HG02610 (cell line): Measurements from ENCODE around the gene AGBL1.

Source experiments
- ATAC-seq: cut with Tn5 transposase; IDR thresholded peaks from one replicate; pipeline ENCODE4 v1.9.1; 2021; ENCODE audit warnings: mild to moderate bottlenecking, moderate library complexity; ENCODE audit not compliant: unreplicated experiment

AGBL1 gene

DNA sequence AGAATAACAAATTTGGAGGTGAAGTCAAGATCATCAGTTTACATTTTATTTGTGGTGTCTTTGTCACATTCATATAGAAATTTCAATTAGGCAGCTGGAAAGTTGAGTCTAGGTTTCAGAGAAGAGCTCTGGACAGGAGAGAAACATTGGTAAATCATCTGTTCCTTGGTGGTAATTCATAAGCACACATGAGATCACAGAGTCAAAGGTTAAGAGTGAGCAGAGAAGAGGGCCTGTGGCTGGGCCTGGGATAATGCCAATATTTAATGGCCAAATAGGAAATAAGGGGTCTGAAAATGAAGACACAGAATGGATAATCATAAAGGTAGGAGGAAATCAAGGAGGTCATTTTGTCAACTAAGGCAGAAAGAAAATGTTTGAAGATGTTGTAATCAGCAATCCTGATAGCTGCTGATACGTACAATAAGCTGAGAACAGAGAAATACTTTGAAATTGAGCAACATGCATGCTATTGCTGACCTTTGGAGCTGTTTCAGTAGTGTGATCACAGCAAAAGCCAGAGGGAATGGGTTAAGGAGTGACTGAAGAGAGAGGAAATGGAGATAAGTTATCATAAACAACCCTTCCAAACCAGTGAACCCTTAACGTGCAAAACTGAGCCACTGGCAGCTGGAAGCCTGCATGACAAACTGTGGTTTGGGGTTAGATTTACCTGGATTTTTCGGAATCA is 692.8 kb downstream of the AGBL1 start:
- ATAC-seq: no peak

DNA sequence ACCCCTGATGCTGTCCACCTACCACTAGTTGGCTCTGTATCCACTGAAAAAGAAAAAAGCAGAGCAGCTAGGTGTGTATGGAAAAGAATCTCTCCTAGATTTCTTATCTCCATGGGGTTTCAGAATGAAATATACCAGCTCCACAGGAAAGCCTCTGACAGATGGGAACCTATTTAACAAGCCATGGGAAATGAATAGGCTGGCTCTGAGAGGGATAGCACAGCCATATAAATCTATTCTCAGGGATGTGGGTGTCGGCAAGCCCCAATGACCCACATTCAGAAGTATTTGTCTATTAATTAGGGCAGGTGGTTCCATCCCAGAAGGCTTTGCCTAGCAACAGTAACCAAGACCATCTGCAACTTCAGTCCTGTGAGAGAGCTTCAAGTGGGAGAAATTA is 694.1 kb downstream of the AGBL1 start:
- no peak for ATAC-seq

DNA sequence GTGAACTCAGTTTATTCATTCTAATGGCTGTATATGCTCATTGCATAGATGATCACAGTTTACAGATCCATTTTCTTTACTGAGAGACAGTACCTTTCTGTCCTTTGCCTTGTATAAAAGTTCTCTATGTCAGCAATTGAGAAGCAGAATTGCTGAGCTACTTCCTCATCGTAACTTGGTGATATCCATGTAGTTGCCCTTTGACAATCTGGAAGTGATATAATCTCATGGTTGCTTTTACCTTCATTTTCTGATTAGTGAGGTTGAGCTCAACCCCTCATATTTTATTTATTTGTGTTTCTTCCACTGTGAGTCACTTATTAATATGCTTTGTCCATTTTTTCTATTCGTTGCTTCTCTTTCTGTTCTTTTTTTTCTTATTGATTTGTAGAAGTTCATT is 696.5 kb downstream of the AGBL1 start:
- no peak for ATAC-seq

DNA sequence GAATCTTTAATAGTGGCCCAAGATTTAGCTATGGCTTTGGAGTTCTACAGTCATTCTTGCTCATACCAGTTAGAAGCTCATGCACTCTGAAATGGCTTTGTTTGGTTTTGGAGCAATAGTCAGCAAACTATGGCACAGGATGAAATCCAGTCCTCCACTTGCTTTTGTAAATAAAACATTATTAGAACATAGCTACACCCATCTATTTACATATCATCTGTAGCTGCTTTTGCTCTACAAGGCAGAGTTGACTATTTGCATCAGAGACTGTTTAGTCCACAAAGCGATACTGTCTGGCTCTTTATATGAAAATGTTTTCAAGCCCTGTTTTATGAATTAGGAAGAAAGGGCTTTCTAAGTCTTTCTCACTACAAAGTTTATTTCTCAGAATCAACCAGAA is 716.9 kb downstream of the AGBL1 start:
- ATAC-seq: no peak

DNA sequence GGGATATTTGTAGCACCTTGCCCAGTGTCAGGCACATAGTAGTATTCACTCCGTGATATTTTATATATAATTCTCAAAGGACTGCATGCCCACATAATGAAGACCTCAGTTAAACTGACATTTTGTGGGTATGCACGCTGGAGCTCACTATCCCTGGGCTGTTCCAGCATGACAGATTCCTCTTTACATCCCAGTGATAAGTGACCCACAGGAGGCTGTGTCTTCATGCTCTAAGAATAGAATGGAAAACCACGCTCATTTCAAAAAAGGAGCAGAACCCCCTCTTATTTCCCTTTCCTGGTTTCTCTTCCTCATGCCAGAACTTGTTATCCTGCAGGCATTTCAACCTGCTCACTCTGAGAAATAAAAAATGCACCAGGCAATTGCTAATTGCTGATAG is 717.5 kb downstream of the AGBL1 start:
- no peak for ATAC-seq

DNA sequence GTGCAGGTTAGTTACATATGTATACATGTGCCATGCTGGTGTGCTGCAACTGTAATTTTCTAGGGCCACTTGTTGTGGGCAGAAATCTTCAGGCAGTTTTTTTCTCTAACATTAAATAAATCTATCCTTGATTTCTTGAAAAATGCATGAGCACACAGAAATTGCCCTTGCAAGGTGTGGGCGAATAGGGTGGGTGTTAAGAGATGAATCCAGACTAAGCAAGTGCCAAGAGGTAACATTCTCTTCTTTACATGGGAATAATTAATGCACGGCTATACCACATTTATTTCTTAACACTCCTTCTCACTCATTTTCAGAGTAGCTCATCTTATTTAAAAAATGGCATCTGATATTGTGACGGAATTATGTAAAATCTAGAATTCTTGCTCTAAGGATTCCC is 719.6 kb downstream of the AGBL1 start:
- no peak for ATAC-seq

DNA sequence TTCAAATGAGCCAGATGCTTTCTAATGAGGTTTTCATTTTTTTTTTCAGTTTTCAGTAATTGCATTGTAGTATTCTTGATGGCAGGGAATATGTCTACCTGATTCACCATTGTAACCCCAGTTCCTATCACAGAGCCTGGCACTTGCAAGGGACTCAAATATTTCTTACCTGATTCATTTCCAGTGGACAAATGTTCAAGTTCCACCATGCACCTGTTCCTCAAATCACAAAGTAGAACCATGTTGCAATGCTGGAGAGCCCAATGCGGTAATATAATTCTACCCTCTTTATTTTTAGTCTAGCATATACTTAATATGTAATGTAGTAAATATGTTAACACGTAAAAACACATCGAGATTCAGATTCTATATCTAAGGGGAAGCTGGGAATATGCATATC is 722.6 kb downstream of the AGBL1 start:
- no peak for ATAC-seq

DNA sequence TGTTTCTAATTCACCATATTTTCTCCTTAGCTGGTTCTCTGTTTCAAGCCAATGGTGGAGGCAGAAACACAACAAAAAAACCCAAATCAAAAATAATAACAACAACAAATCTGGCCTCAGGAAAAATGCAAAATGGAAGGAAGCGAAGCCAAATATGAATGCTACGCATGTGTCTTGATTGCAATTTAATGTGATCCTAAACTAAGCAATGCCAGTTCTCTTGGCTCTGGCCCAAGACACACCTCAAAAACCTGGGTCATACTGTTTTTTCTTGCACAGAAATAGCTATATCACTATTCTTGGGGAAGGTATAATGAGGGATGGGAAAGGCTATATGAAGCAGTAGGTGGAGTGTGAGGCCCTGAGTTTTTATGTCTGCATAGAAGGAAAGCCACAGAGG is 724.7 kb downstream of the AGBL1 start:
- ATAC-seq: no peak

DNA sequence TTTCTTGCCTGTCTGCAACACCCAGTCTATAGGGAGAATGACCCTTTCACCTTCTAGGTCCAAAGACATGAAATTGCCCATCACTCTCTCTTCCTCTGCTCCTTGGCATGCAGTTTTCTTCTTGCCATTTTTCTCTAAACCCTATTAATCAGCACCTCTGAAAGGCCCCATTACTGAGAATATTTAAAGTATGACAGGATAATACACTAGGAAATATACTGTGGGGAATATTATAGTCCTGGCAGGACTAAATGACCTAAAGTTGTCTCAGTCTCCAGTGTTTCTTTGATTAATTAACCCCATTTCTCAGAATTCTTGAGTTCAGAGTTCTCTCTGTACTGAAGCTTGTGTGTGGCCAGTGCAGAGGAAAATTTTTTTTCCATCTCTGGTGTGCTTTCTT is 730.7 kb downstream of the AGBL1 start:
- ATAC-seq: no peak

DNA sequence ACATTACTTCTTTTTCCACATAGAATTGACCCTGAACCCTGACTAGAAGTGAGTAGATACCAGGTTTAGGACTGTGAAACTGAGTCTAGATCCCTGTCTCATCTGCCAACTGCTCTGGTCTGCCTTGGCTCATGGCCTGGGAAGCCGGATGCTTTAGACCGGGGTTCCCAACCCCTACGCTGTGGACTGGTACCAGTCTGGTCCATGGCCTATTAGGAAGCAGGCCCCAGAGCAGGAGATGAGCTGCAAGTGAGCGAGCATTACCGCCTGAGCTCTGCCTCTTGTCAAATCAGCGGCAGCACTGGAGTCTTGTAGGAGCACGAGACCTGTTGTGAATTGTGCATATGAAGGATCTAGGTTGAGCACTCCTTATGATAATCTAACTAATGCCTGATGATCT is 734.2 kb downstream of the AGBL1 start:
- no peak for ATAC-seq

DNA sequence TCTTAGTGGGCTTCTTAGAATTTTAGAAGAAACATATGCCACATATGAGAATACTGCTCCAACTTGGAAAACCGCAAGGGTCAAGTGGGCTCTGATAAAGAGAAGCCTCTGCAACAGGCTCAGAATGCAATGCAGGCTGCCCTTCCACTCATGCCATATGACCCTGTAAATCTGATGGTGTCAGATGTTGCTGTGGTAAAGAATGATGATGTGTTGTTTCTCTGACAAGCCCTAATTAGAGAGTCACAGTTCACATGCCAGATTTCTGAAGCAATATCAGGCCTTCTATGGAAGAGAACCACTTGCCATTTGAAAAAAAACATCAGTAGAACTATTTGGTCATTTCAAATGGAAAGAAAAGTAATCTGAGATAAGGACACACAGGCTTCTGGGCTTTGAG is 749.6 kb downstream of the AGBL1 start:
- ATAC-seq: no peak

DNA sequence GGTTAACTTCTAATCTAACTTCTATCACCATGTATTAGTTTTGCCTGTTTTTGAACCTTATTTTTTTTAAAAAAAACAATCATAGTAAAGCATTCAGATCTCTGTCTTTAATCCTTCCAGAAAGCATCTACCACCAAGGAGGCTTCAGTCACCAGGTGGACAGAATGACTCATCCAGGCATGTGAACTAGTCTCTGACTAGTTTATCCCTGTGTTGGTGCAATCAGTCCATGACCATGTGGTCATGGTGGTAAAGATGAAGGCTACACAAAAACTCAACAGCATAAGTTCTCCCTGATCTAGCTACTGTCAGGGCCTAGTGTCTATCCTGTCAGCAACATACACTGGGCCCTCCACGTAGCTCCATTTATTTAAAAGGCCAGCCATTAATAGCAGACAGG is 750.6 kb downstream of the AGBL1 start:
- ATAC-seq: no peak

DNA sequence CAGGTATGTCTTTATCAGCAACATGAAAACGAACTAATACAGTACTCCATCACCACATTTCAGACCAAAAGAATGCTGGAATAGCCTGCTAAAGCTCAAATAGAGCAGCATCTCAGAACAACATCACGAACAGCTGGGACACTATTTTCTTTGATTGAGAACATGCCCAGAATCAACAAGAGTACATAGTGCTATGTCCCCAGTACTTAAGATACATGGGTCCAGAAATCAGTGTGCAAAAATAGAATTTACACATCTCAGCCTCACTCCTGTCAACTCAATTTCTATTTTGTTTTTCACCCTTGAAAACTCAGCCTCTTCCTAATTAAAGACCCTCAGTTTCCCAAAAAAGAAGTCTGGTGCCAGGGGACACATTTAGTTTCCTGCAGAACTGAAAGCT is 753.9 kb downstream of the AGBL1 start:
- no peak for ATAC-seq

DNA sequence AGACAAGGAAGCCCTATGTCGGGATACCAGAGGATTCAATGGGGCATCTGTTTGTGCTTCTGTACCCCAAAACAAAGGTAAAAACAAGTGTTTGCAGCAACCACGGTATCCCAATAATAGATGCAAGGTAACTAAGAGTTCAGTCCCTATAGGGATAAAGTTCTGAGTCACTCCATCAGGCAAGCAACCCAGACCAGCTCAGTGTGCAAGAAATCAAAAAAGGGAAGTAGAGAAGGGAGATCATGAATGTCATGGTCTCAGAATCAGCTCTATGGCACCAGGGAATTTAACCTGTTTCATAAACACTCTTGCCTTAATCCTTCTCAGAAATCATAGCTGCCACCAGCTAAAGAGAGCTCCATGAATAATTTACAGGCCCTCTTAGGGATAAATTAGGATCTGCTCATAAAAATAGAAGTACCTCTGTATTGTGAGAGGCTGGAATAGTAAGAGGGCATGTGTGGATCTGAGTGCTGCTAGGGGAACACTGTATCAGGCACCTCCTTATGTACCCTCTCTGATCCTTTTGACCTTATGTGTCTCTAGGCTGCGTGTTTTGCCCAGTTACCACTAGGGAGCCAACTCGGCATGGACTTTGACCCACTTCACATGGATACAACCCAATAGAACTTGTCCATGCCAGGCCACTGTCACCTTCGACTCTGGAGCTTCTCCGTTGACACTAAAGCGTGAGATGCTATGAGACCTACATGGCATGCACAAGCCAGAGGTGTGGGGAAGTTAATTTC is 754.6 kb downstream of the AGBL1 start:
- ATAC-seq: no peak

DNA sequence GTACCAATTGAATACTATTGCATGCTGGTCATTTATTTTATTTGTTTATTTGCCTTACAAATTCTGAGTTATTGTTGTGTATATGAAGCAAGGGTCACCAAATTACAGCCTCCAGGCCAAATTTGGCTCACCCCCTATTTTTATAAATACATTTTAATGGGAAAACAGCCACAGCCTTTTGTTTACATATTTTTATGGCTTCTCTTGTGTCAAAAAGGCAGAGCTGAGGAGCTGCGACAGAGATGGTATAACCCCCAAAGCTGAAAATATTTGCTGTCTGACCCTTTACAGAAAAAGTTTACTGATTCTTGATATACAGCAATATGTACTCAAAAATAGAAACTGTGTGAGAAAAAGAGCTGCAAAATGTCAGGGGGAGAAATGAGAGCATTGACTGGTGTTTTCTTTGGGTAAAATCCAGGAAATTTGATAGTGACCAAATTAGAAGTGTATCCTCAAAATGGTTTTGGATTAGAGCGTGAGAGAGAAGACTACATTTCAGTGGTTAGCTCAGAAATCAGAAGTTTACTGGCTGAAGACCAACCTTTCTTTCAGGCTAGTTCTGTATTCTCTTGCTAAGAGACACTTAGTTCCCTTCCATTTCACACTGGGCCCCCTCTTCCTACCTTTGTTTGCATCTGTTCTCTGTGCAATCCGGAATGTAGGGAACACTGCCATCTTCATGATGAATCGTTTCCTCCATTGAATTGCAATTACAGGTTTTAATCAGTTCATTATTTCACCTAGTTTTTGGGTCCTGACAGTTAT is 757.8 kb downstream of the AGBL1 start:
- no peak for ATAC-seq

DNA sequence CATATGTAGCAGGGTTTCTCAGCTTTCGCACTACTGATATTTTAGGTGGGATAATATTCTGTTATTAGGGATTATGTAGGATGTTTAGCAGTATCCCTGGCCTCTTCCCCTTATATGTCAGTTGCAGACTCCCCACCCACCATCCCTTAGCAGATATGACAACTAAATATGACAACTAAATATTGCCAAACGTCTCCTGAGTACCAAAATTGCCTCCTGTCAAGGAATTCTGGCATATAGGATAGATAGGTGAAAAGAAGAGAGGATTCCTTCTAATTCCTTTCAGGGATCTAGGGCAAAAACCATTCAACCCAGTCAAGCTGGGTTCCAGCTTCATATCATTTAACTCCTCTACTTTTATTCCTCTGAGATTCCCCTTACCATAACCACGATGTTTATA is 759.8 kb downstream of the AGBL1 start:
- no peak for ATAC-seq

DNA sequence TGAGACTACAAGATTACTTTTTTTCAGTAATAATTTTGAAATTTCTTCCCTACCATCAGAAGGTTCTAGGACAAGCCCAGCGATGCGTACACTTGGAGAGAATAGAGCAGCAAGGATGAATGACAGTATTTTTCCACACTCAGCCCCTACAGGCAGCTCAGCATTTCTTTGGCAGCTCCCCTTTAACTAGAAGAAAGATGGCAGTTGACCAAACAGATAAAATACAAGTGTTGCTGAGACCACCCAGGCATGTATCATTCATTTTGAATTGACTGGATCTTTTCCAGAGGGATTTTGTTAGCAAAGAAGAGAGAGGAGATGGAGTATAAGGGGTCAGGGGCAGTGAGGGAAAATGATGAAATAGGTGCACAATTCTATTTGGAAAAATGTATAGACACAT is 761.3 kb downstream of the AGBL1 start:
- ATAC-seq: no peak

DNA sequence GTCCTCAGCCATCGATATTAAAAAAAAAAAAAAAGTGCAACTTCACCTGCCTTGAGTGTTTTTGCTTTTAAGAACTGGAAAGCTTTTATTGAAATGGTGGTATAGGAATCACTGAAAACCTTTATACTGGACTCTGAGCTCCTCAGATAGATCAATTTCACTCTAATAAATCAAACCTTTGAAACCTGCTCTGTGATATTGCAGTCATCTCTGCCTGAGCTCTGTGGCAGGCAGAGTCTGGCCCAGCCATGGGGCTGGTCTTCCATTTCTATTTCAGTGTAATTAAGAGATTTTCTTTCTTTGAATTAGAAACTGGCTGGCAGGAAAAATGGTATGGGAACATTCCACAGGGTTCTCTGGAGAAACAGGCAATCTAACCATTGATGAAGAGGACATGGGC is 762.5 kb downstream of the AGBL1 start:
- ATAC-seq: no peak

DNA sequence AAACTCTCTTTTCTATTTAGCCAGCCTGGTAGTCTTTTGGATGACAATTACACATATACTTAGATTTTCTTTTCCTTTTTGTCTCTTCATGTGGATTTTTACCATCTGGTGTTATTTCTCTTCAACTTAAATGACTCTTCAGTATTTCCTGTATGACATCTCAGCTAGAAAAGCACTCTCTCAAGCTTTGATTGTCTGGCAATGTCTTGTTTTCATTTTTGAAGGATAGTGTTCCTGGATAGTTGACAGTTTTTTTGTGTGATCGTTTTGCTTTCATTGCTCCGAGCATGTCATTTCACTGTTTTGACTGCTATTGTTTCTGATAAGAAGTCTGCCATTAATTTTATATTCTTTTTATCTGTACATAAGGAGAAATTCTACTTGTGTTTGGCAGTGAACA is 766.4 kb downstream of the AGBL1 start:
- ATAC-seq: no peak

DNA sequence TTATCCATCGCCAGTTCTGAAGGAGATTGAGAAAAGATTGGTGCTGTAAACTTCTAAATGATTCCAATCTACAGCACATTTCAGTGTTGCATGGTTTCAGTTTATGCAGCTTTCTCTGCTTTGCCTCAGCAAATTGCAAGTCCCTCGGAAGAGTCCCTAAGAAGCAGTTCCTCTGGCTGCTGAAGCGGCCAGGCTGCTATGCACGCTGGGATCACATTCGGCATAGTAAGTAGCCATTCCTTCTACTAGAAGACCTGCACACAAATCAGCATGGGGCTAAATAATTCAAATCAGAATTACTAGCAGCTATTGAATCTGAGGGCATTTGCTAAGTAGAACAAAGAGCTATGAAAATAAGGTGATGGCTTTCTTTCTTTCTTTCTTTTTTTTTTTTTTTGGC is 769.5 kb downstream of the AGBL1 start:
- ATAC-seq: no peak

DNA sequence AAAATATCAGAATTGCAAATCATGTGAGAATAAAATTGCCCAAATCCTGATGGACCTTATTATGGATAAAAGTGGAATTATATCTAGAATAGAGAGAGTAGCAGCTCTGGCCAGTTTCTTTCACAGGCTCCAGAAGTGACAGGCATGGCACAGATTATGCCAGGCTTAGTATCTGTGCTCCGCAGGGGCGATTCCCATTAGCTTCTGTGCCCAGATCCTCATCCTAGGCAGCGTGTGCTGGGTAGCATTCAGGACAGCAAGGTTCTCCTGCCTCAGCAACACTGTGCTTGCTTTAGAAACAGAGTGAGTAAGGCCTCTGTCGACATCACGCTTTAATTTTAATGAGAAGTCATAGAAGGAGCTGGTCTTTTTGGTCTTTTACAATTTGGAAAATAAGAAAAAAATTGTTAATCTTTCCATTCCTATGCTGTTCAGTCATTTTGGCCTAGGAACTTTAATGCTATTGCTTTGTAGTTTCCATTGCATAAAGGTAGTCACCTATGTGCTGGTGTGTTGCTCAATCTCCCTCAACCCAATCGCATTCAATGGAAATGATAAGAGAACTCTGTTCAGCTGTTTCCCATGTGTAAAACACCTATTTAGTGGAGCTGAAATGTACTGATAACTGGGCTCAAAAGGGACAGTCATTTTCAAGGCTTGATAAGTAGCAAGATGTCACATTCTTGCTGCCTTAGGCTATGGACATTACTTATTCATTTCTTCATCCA is 770.1 kb downstream of the AGBL1 start:
- ATAC-seq: no peak
